Muscle layer of colon (tissue), 2 donors: ENCODE measurements around the gene CYTH3.

Experiments used
- H3K27ac ChIP-seq: one replicate; pipeline ENCODE4 v1.7.0; 2013; ENCODE audit warnings: low read depth, mild to moderate bottlenecking, low read length, moderate library complexity
- H3K27me3 ChIP-seq, 2 donors: one replicate each; pipeline ENCODE4 v1.7.0; 2013; ENCODE audit warnings: low read length in 2 of 2, mild to moderate bottlenecking in 2 of 2; ENCODE audit not compliant: insufficient read depth in 2 of 2, control insufficient read depth in 1 of 2
- H3K36me3 ChIP-seq: one replicate; pipeline ENCODE4 v1.7.0; 2013; ENCODE audit warnings: mild to moderate bottlenecking, low read length; ENCODE audit not compliant: insufficient read depth
- H3K4me1 ChIP-seq: one replicate; pipeline ENCODE4 v1.7.0; 2013; ENCODE audit warnings: mild to moderate bottlenecking, low read length; ENCODE audit not compliant: insufficient read depth
- H3K4me3 ChIP-seq, 2 donors: one replicate each; pipeline ENCODE4 v1.7.0; 2013; ENCODE audit warnings: low read length in 2 of 2, low read depth in 1 of 2, mild to moderate bottlenecking in 1 of 2, moderate library complexity in 1 of 2
- H3K9ac ChIP-seq: one replicate; pipeline ENCODE4 v1.7.0; 2013; ENCODE audit warnings: low read length
- H3K9me3 ChIP-seq: one replicate; pipeline ENCODE4 v1.7.0; 2013; ENCODE audit warnings: mild to moderate bottlenecking, low read length
- donor health status: abdominal sarcoma.
- donor health status: Adenocarcinoma of cecum.

Gene CYTH3

GRCh38 chr7:6130007-6130587 is 142.3 kb downstream of the CYTH3 start:
- Histone ChIP-seq H3K4me3 (no peak overlapping the region), H3K9ac (no peak overlapping the region), H3K9me3 (no peaks in the 10 kb centered on the region), H3K27ac (no peak overlapping the region), H3K36me3 (peaks cover 17% of the 10 kb centered on the region), H3K27me3 (no peaks in the 10 kb centered on the region), H3K4me1 (no peaks in the 10 kb centered on the region)

GRCh38 chr7:6128205-6128604 is 144.2 kb downstream of the CYTH3 start:
- no peaks in the 10 kb centered on the region for H3K4me1 ChIP-seq
- no peak overlapping the region for H3K4me3 ChIP-seq
- H3K27me3 ChIP-seq: no peaks in the 10 kb centered on the region
- H3K27ac ChIP-seq: no peak overlapping the region
- peaks cover 17% of the 10 kb centered on the region for H3K36me3 ChIP-seq
- H3K9ac ChIP-seq: no peak overlapping the region
- no peaks in the 10 kb centered on the region for H3K9me3 ChIP-seq

GRCh38 chr7:6127110-6127490 is 145.3 kb downstream of the CYTH3 start:
- Histone ChIP-seq H3K9me3 (no peaks in the 10 kb centered on the region), H3K4me1 (no peaks in the 10 kb centered on the region), H3K9ac (no peak overlapping the region), H3K36me3 (peaks cover 22% of the 10 kb centered on the region), H3K27ac (no peak overlapping the region), H3K27me3 (no peaks in the 10 kb centered on the region), H3K4me3 (no peak overlapping the region)

- Histone ChIP-seq H3K9ac (no peak overlapping the region), H3K9me3 (peaks cover 8% of the 10 kb centered on the region), H3K4me3 (no peak overlapping the region), H3K4me1 (no peaks in the 10 kb centered on the region), H3K27me3 (no peaks in the 10 kb centered on the region), H3K36me3 (peaks cover 23% of the 10 kb centered on the region), H3K27ac (no peak overlapping the region)
Observed at GRCh38 chr7:6123843-6124242, 148.6 kb downstream of the CYTH3 start.

- peaks cover 8% of the 10 kb centered on the region for H3K9me3 ChIP-seq
- H3K4me1 ChIP-seq: no peaks in the 10 kb centered on the region
- no peak overlapping the region for H3K9ac ChIP-seq
- no peaks in the 10 kb centered on the region for H3K27me3 ChIP-seq
- H3K4me3 ChIP-seq: no peak overlapping the region
- peaks cover 42% of the 10 kb centered on the region for H3K36me3 ChIP-seq
- H3K27ac ChIP-seq: no peak overlapping the region
Observed at GRCh38 chr7:6121141-6121540, 151.3 kb downstream of the CYTH3 start.

- no peak overlapping the region for H3K4me3 ChIP-seq
- H3K36me3 ChIP-seq: peaks cover 49% of the 10 kb centered on the region
- H3K9me3 ChIP-seq: peaks cover 8% of the 10 kb centered on the region
- H3K27me3 ChIP-seq: no peaks in the 10 kb centered on the region
- no peak overlapping the region for H3K9ac ChIP-seq
- H3K27ac ChIP-seq: no peak overlapping the region
- H3K4me1 ChIP-seq: no peaks in the 10 kb centered on the region
Observed at GRCh38 chr7:6117533-6117932, 154.9 kb downstream of the CYTH3 start.

DNA sequence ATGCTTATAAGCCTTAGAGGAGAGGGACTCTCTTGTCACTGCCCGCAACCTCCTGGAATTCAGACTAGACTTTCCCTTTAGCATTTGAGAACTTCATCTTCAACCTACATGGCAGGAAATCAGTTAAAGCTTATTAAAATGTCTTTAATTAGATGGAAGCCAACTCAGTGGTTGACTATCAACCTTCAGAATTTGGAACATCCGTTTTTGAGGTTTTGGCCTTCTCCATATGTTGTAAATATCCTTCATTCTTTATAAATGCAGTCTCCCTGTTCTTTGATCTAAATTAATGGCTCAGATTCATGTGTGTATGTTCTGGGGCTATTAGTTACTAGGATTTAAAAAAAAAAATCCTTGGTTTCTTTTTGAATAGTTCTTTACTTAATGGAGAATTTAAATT is 156.2 kb downstream of the CYTH3 start:
- Histone ChIP-seq H3K27me3 (no peaks in the 10 kb centered on the region), H3K4me1 (no peaks in the 10 kb centered on the region), H3K9ac (no peak overlapping the region), H3K9me3 (peaks cover 3% of the 10 kb centered on the region), H3K36me3 (peaks cover 39% of the 10 kb centered on the region), H3K27ac (no peak overlapping the region), H3K4me3 (no peak overlapping the region)
